HG02571 (cell line): Measurements from ENCODE around the gene PTGIS.

Experiments
- ATAC-seq: cut with Tn5 transposase; IDR thresholded peaks from one replicate; pipeline ENCODE4 v1.9.1; 2021; ENCODE audit warnings: mild to moderate bottlenecking, moderate library complexity; ENCODE audit not compliant: unreplicated experiment

The PTGIS gene

DNA sequence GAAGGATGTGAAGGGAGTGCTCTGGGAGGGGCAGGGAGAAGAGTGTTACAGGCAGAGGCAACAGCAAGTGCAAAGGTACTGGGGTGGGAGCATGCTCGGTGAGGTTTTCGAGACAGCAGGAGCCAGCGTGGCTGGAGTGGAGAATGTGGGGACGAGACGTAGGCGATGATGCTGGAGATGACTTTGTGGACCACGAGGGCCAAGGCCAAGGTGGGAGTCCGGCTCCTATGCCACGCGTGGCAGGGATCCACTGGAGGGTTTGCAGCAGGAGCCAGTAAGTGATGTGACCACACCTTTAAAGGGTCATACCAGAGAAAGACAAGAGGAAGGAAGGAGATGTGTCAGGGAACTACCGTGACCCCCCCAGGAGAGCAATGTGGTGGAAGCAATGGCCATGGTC is 7.3 kb downstream of the PTGIS start:
- no peak for ATAC-seq

DNA sequence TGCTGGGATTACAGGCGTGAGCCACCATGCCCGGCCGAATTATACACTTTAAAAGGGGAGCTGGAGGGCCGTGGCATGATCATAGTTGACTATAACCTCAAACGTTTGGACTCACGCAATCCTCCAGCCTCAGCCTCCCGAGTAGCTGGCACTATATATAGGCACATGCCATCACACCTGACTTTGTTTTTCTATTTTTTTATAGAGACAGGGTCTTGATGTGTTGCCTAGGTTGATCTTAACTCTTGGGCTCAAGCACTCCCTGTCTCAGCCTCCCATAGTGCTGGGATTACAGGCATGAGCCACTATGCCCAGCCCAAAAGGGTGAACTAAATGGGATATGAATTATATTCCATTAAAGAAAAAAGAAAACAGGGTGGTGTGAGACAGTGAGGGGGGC is 7.8 kb downstream of the PTGIS start:
- no peak for ATAC-seq

DNA sequence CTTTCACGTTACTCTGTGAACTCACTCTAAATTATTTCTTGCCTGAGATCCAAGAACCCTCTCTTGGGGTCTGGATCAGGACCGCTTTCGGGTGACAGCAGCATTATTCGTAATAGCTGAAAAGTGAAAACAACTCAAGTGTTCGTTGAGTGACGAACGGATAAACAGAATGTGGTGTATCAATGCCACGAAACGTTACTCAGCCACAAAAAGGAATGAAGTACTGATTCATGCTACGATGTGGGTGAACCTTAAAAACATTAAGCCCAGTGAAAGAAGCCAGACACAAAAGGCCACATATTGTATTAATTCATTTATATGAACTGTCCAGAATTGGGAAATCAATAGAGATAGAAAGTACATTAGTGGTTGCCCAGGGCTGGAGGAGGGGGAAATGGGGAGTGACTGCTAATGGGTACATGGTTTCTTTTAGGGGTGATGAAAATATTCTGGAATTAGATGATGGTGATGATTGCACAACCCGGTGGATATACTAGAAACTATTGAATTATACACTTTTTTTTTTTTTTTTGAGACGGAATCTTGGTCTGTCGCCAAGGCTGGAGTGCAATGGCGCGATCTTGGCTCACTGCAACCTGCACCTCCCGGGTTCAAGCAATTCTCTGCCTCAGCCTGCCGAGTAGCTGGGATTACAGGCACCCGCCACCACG is 8.4 kb downstream of the PTGIS start:
- no peak for ATAC-seq

DNA sequence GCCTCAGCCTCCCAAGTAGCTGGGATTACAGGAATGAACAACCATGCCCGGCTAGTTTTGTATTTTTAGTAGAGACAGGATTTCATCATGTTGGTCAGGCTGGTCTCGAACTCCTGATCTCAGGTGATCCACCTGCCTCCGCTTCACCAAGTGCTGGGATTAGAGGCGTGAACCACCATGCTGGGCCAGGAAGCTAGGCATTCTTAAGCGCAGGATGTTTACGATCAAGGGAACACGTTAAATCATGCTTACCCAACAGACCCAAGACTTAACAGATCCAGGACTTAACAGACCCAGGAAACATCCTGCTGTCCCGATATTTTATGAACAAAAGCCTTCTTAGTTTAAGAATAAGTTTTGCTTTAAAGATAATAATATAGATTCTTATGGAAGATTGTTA is 9.1 kb downstream of the PTGIS start:
- ATAC-seq = no peak

DNA sequence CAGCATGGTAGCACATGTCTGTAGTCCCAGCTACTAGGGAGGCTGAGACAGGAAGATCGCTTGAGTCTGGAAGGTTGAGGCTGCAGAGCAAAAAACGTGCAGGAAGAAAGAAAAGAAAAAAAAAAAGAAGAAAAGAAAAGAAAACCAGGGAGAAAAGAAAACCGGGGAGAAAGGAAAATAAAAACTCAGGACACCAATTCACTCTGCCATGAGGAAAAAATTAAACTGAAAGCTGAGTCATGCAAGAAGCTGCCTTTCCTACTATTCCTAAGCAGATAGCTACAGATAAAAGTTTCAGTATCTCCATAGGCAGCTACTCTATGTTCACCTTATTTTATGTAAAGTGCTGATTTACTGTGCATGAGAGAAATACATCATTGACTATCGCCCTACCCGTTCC is 10.5 kb downstream of the PTGIS start:
- no peak for ATAC-seq

DNA sequence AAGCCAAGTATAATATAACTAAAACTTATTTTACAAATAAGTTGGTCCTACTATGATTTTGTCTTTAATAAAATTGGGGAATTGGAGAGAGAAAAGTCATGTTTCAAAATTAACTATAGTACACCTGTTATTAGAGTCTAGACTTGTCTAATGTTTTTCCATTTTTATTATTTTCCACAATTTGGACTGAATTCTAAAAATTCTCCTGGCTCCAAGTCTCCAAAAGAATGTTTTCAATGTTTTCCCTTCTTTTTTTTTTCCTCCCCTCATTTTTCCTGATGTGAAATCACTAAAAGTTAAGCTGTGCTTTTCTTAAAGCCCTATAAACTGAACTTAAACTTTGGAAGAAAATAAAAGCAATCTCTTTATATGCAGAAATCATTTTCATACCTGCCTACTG is 11.3 kb downstream of the PTGIS start:
- ATAC-seq = no peak

DNA sequence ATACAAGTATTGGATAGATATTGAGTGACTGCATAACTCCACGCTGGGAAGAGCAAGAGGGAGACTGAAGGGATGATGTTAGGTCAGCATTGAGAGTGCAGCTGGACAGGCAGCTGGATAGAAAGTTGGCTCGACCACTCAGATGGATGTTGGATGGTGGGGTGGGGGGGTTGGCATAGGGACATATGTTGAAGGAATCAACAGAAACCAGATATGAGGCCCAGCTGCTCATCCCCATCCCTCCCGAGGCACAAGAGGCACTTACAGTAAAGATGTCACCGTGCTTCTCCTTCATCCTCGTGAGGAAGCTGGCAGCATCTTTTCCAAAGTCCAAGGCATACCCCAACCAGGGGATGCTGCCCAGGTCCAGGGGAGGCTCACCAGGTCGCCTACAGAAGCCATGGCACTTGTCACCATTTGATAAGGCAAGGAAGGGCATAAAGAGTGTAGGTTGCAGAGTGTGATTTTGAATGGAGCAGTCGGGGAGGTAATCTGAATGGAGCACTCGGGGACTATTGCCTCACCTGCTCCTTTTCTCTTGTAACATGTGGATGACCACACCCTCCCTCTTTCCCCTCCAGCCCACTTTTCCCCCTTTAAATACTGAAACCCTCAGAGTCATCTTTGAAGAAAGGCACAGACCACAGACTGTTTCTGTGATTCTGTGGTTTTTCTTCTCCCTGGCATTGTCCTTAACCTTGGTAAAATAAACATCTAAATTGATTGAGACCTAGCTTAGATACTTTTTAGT is 18.0 kb downstream of the PTGIS start:
- no peak for ATAC-seq

DNA sequence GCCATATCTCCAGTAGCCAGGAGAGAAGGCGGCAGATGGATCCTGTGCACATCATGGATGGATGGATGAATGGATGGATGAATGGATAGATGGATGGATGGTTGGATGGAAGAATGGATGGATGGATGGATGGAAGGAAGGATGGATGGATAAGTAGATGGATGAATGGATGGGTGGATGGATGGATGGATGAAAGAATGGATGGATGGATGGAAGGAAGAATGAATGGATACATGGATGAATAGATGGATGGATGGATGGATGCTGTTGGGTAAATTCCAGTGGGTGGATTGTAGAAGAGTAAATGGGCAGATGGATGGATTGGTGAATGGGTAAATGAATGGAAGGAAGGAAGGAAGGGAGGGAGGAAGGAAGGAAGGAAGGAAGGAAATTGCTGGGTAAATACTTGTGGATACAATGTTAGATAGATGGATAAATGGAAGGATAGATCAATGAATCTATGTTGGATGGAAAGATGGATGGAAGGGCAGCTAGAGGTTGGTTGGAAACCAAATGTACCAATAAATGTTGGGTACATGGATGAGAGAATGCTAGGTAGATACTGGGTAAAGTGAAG is 19.5 kb downstream of the PTGIS start:
- no peak for ATAC-seq

DNA sequence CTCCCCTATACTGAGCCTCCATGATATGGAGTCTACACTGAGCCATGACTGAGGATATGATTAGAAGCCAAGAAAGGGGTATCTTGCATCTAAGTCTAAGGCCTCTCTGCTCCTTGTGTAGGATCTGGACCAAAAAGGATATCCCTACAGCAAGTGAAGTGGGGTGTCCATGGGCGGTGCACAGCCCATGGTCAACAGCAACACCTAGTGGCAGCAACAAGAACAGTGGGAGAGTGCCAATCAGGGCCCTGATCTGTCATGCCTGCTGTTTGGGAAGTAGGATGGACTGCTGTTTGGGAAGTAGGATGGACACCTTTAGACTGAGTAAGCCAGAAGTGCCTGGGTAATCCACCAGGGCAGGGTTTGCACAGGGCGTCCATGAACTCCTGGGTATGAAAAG is 22.4 kb downstream of the PTGIS start:
- no peak for ATAC-seq

DNA sequence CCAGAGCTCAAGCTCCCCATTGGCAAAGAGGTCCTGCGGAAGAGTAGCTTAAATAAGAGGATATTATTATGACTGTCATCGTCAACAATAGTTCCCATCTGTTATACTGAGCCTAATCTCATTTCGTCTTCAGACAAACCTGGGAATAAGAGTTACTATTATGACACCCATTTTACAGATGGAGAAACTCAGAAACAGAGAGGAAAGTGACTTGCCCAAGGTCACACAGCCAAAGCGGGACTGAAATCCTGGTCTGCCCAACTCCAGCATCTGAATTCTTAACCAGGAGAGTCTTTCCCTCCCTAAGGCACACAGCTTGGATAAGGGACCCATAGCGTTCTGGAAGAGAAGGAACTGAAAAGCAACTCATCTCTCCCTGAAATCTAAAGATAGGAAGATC is 23.4 kb downstream of the PTGIS start:
- no peak for ATAC-seq

DNA sequence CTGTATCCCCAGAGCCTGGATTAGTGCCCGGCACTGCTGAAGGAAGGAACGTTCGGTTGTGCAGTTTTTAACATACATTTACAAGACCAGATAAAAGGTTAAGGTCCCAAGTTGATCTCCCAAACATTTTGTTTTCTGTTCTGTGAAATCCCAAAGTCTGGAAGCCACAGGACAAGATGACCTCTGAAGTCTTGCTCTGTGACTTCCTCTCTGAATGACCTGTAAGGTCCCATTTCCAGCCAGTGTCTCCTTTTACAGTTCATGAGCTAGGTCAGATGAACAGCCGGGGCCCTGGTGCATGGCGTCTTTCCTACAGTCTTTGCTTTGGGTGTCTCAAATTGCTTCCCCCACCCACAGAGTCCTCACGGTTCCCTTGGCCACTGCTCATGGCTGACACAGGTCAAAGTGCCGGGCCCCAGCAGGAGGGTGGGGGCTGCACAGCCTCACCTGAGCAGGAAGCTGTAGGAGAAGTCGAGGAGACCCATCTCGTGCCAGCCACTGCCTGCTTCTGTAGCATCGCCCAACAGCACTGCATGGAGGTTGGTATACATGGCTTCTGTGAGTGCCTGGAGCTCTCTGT is 24.0 kb downstream of the PTGIS start:
- no peak for ATAC-seq

DNA sequence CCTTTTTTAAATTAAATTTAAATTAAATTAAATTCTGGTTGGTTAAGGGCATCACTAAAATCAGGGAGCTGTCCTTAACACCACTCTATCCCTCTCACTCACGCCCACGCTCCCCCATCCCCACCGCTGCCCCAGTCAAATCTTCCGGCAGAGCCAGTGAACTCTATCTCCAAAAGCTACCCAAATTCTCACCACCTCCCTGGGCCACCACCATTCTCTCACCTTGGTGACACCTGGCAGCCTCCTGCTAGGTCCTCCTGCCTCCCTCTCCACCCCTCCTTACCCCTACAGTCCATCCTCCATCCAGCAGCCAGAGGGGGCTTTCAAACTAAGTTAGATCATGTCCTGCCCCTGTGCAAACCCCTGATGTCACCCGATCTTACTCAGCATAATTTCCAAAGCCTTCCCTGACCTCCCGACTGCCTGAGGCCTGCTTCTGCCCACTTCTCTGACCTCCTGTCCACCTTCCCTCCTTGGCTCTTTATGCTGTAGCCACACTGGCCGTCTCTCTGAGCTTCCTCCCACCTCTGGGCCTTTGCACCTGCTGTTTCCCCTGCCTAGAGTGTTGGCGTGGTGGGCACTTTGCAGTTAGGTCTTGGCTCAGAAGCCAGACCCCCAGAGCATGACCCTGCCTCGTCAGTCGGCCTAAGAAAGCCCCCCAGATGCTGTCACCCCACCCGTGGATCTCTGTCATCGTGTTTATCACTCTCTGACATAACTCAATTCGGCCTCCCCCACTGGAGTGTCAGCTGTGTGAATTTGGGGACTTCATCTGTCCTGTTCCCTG is 24.7 kb downstream of the PTGIS start:
- ATAC-seq = no peak

DNA sequence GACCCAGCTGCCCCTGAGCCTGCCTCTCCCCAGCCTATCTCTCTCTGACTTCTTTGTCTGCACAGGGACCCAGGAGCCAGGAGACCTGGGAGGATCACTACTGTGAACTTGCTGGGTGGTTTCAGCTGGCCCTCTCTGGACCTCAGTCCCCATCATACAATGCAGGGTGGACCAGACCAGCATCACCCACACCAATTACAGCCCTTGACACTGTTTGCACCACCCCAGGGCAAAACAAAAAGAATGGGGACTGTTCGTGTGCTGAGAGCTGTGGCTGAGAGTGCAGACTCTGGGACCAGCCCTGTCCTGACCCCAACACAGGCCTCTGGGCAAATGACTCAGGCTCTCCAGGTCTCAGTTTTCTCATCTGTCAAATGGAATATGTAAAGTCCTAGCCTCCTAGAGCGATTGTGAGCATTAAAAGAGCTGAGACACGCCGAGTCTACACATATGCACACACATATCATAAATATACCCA is 25.4 kb downstream of the PTGIS start:
- no peak for ATAC-seq

DNA sequence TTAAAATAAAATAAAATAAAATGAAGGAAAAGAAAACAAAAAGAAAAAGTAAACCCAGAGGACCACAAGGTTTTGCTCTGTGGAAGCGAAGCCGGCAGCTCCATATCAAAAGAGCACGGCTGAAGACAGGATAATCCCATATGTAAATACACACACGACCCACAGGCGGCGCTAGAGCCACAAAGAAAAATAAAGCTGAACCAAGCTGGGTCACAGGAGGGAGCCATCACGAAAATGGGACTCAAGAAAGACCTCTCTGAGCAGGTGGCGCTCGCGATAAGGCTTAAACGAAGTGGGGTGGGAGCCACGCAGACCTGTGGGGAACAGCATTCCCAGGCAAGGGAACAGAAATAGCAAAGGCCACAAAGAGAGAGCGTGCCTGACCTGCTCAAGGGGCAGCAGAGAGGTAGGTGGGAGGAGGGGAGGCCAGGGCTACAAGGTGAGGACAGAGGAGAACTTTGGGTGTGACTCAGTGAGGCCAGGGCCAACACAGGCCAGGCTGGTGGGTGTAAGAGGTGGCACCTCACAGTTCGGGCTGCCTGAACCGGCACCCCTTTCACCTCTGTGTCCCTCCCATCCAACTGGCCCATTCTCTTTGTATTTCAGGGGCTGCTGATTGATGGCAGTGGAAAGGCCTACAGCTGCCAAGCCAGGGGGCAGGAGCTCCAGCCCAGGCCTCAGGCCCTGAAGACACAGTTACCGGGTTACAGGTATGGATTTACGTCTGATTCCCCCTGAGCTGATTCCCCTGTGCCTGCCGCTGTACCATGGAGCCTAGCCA is 26.0 kb downstream of the PTGIS start:
- ATAC-seq = no peak

DNA sequence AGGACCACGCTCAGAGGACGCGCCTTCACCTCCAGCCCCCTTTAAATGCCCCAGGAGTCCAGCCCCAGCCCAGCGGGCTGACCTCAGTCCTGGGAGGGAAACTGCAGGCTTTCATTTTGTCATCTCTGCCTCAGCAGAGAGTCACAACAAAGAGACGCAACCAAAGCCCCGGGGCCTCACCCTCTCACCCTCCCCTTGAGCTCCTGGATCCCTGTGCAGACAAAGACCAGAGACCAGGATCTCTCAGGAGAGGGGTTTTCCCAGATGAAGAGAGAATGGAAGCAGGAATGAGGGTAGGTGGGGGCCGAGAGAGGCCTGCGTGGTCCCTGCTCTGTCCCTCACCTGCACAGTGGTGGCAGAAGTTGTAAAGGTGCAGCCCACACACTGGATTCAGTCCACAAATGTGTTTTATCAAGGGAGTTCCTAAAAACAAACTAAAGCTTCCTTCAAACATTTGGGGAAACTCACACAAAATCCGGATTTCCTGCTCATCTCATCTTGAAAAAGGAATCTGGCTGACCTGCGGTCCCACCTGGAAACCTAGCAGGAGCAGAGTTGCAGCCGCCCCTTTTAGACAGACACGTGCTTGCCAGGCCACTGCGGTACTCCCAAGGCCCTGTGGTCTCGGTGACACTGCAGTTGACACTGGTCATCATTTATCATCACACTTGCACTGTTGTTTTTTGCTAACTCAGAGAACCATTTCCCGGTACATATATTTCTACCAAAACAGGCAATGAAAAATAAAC is 27.1 kb downstream of the PTGIS start:
- no peak for ATAC-seq

DNA sequence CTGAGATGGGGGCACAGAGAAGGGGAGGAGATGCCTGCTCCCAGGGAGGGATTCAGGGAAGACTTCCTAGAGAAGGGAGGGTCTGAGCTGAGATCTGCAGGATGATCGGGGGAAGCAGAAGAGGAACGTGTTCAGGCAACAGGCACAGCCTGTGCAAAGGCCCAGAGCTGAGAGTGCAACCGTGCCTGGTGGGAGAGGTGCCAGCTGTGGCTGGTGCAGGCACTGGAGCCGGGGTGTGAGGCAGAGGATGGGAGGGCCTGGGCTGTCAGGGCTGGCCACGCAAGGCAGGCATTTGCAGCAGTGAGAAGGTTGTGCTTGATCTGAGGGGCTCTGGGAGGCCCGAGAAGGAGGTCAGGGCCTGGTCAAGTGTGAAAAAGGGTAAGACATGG is 27.7 kb downstream of the PTGIS start:
- no peak for ATAC-seq

DNA sequence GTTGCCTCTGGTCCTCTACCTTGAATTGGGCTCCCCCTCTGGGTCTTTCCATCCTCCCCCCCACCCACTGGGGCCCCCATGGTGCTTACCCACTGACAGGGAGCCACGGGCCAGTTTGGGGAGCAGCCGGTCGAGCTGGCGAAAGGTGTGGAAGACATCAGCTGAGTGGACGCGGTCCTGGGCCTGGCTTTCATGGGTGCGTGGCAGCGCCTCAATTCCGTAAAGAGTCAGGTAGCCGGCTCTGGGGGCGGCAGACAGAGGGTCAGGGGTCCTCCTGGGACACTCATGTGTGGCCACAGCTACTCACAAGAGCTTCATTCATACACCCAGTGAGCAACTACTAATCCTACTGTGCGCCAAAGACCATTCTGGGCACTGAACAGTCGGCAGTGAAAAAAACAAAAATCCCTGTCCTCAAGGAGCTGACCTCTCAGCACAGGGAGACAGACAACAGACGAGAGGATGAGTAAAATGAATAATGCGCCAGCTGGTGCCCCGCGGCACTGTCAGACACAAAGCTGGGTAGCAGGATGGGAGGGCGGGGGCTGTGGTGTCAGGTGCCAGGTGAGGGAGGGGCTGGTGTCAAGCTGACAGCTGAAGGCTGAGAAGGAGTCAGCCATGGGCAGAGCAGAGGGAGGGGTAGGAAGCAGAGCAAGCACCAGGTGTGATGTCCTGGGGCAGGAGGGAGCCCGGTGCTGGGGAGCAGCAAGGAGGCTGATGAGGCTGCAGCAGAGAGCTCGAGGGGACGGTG is 28.3 kb downstream of the PTGIS start:
- no peak for ATAC-seq

DNA sequence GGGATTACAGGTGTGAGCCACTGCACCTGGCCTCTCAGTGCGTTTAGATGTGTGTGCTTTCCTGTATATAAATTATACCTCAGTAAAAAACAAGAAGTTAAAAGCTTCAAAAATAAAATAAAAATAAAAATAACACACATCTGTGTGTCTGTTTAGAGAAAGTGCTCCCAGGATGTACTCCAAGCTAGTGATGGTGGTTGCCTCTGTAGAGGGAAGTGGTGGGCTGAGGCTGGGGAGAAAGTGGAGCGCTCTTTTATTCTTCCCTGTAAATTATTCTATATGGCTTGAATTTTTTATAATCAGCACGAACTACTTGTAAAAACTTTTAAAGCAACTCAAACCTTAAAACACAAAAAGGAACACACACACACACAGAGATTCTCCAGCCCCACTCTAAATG is 29.0 kb downstream of the PTGIS start:
- ATAC-seq = no peak

DNA sequence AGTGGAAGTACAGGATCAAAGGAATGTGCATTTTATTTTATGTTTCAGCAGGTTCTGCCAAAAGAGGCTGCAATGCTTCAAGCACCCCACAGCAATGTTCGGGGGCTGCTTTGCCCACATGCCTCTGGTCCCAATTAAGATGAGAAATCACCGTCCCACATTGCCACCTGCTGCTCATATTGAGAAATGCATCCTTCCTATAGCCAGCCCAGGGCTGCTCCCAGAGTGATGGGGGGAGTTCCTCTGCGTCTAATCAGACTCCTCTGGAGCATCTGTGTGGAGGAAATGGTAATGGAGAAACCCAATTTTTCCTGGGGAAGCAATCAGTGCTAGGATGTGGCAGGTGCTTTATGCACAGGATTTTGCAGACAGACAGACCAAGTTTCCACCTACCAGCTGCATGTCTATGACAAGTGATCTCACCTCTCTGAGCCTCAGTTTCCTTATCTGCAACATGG is 33.7 kb downstream of the PTGIS start:
- no peak for ATAC-seq
